ENCODE data around the gene STAC2. TPM values are rescaled to one million over a fixed set of nuclear protein-coding genes. Genes with fewer than 3 reads are reported as not detected.

STAC2 gene
- total and polyA plus RNA-seq, 12 donors = 0.22 to 1.1 (median 0.48) TPM; not detected in 5

DNA sequence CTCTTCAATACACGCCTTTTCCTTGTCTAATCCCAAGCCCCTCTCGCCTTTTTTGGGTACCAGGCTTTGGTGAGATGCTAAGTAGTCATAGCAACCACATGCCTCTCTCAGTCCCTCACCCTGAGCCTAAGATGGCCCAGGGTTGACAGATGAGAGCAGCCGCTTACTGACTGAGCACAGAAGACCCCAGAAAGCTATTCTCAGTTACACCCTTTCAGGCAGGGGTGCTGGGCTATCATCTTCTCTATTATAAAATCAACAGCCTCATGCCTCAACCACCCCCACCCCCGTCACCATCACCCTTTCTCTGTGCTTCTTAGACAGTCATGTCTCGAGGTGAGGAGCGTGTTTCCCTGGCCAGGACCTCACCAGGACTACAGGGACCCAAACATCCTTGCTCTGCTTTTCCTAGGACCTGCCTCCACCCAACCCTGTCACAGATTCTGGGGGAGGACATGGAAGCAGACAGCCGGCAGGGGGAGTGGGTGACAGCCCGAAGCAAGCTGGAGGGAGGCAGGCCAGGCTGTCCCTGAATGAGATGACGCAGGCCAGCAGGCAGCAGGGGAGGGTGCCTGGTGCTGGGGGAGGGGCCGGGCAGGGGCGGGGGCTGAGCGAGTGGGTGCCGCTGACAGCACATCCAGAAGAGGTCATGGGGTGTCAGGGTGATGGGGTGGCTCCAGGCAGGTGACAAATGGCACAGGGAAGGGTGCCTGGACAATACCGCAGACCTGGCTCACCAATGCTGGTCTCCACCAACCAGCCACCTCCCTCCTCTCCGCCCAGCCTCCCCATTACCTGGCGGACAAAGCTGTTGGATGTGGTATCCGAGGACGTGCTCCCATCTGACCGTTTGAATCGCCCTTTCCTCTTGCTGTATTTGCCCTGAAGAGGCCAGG, 31.4 kb downstream of the STAC2 start:
- TF ChIP-seq POLR2A (IDR thresholded peaks at IDR 0.05) = no peak
- TF ChIP-seq, protein P1, sequence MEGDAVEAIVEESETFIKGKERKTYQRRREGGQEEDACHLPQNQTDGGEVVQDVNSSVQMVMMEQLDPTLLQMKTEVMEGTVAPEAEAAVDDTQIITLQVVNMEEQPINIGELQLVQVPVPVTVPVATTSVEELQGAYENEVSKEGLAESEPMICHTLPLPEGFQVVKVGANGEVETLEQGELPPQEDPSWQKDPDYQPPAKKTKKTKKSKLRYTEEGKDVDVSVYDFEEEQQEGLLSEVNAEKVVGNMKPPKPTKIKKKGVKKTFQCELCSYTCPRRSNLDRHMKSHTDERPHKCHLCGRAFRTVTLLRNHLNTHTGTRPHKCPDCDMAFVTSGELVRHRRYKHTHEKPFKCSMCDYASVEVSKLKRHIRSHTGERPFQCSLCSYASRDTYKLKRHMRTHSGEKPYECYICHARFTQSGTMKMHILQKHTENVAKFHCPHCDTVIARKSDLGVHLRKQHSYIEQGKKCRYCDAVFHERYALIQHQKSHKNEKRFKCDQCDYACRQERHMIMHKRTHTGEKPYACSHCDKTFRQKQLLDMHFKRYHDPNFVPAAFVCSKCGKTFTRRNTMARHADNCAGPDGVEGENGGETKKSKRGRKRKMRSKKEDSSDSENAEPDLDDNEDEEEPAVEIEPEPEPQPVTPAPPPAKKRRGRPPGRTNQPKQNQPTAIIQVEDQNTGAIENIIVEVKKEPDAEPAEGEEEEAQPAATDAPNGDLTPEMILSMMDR (IDR thresholded peaks at IDR 0.05) = peak in 5 of 6 experiments; percentile 39 to 55 (median 43)
- Histone ChIP-seq H3K27ac (peak overlapping the region in 2 of 5 donors; percentile 38 to 55), H3K4me3 (no peak overlapping the region), H3K9me3 (replicated peaks in 1 of 3) (no peaks in the 10 kb centered on the region), H3K36me3 (replicated peaks in 1 of 2) (peaks cover 0 to 13% of the 10 kb centered on the region in 2 donors), H3K4me1 (replicated peaks in 1 of 2) (peaks cover 11 to 12% of the 10 kb centered on the region in 2 donors), H3K27me3 (no peaks in the 10 kb centered on the region)
- 46 to 61% (median 54%) methylated on average over 13 to 20 of the region's 20 CpGs for WGBS, 4 donors
- intact Hi-C loops (cut with DNase I) = no loop called here
- peak; percentile 75 to 92 (median 82) for DNase-seq

DNA sequence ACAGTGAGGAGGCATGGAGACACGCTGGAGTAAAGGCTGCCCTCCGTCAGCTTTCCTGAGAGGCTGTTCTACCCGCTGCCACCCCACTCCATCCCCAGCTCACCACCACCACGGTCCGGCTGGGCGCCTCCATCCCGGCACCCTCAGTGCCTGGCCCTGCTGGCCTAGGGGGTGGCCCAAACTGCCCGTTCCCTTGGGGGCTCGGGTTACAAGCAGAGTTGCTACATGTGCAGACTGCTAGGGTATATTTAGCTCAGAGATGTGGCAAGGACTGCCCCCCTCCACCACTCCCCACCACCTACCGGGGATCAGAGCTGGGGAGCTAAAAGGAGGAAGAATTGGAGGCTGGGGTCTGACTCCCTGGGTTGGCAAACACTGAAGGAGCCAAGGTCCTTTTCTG, 32.4 kb downstream of the STAC2 start:
- intact Hi-C loops (cut with DNase I) = no loop called here

DNA sequence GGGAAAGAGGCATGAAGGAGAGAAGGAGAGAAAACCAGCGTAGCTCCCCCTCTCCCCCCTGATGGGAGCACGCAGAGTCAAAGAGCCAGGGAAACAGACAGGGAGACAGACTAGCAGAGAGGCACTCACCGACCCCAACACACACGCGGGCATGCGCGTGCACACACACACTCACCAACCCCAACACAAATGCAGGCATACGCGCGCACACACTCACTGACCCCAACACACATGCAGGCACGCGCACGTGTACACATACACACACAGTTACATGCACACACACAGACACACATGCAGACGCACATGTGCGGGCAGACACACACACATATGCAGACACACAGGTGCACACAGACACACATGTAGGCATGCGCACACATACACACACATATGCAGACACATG, 32.8 kb downstream of the STAC2 start:
- H3K36me3 ChIP-seq (replicated peaks in 1 of 2) = peaks cover 0 to 20% of the 10 kb centered on the region in 2 donors
- H3K27ac ChIP-seq = no peak overlapping the region
- no peak for DNase-seq
- 92 to 96% (median 94%) methylated on average over 16 of the region's 16 CpGs for WGBS, 4 donors
- TF ChIP-seq, protein P1 (IDR thresholded peaks at IDR 0.05) = no peak
- no peak for TF ChIP-seq POLR2A (IDR thresholded peaks at IDR 0.05)
- intact Hi-C loops (cut with DNase I) = no loop called here
- H3K9me3 ChIP-seq (replicated peaks in 1 of 3) = no peaks in the 10 kb centered on the region
- H3K4me1 ChIP-seq (replicated peaks in 1 of 2) = peaks cover 9 to 10% of the 10 kb centered on the region in 2 donors
- H3K27me3 ChIP-seq = no peaks in the 10 kb centered on the region
- H3K4me3 ChIP-seq = no peak overlapping the region

More for the DNA sequence above, 32.4 kb downstream of the STAC2 start:
- Histone ChIP-seq H3K4me1 (replicated peaks in 1 of 2) (peaks cover 10 to 11% of the 10 kb centered on the region in 2 donors), H3K27me3 (no peaks in the 10 kb centered on the region), H3K36me3 (replicated peaks in 1 of 2) (peaks cover 0 to 18% of the 10 kb centered on the region in 2 donors), H3K27ac (no peak overlapping the region), H3K4me3 (no peak overlapping the region), H3K9me3 (replicated peaks in 1 of 3) (no peaks in the 10 kb centered on the region)
- DNase-seq = peak in 1 of 7 donors; percentile 14
- 80 to 84% (median 83%) methylated on average over 1 to 10 of the region's 10 CpGs for WGBS, 4 donors
- no peak for TF ChIP-seq POLR2A (IDR thresholded peaks at IDR 0.05)
- TF ChIP-seq, protein P1 (IDR thresholded peaks at IDR 0.05) = no peak

DNA sequence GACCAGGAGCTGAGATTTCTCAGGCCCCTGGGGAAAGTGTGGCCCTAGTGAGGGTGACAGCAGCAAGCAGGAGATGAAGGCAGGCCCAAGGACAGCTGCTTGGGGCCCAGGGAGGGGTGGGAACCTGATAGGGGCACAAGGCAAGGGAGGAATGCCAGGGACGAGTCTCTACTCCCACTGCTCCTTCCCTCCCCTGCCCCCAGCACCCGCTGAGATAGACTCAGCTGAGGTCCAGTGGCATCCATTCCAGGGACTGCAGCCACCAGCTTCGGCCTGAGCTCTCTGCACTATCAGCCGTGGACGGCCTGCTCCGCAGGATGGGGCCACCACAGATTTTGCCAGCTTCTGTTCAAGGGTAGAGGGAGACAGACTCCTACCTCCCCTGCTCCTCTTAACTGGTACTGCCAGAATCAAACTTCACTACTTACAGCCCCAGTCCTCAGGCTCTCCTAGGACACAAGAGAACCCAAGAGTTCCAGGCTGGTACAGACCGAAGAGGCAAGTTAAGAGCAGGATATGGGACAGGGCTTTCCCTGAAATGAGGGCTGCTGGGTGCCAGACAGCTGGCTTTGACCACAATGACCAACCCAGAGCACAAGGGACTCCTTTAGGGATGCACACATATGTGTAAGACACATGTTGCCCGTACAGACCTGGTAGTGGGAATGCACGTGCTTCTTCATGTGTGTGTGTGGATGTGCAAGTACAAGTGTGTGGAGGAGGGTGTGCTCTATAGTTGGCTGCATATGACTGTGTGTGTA, 33.8 kb downstream of the STAC2 start:
- H3K4me3 ChIP-seq = no peak overlapping the region
- no peaks in the 10 kb centered on the region for H3K27me3 ChIP-seq
- TF ChIP-seq POLR2A (IDR thresholded peaks at IDR 0.05) = no peak
- TF ChIP-seq, protein P1 (IDR thresholded peaks at IDR 0.05) = no peak
- 75 to 93% (median 89%) methylated on average over 2 to 9 of the region's 9 CpGs for WGBS, 4 donors
- H3K4me1 ChIP-seq (replicated peaks in 1 of 2) = peaks cover 7% of the 10 kb centered on the region in 2 donors
- DNase-seq = peak in 1 of 7 donors; percentile 14
- no peaks in the 10 kb centered on the region for H3K9me3 ChIP-seq (replicated peaks in 1 of 3)
- no peak overlapping the region for H3K27ac ChIP-seq
- intact Hi-C loops (cut with DNase I) = no loop called here
- peaks cover 0 to 29% of the 10 kb centered on the region in 2 donors for H3K36me3 ChIP-seq (replicated peaks in 1 of 2)

All from adrenal gland (tissue), 12 donors.